Adrenal gland (tissue), 5 donors: ENCODE measurements around the gene RPTOR.

Experiments used
- POLR2A ChIP-seq, 2 donors: fragments of 450-650 bp; IDR thresholded peaks; one replicate each; pipeline ENCODE4 v1.6.1; 2017; ENCODE audit warnings: antibody characterized with exemption in 2 of 2, mild to moderate bottlenecking in 2 of 2, moderate library complexity in 1 of 2
- TF ChIP-seq, protein P1 (sequence below), 6 experiments: fragments of 450-650 bp in 4 of 6; fragments of 200-600 bp in 2 of 6; sonication (generic) in 1 of 6; IDR thresholded peaks; 1 replicate in 5 of 6; 2 replicates in 1 of 6; pipeline versions ENCODE4 v1.5.1 to v1.8.0; 2016 to 2021; ENCODE audit warnings: antibody characterized with exemption in 6 of 6, mild to moderate bottlenecking in 2 of 6, moderate library complexity in 1 of 6
- donor health status: DM: no; HTN: no; CAD: no.

DNA sequence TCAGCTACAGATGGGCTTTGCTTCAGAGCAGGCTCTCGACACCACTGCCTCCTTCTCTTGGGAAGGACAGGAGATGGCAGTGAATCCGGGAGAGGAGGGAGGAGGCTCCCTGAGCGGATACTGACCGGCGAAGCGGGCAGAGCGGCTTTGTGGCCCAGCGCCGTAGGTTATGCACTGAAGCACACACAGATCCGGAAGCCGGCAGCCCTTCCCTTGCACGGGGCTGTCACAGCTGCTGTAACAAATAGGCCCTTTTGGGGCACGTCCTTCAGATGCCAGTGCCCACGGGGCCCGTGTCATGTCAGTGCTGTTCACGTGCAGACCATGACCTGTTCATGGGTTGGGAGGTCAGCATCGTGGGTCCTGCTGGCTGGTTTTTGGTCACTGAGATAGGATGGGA lies 302.3 kb downstream of the RPTOR start:
- TF ChIP-seq, protein P1, sequence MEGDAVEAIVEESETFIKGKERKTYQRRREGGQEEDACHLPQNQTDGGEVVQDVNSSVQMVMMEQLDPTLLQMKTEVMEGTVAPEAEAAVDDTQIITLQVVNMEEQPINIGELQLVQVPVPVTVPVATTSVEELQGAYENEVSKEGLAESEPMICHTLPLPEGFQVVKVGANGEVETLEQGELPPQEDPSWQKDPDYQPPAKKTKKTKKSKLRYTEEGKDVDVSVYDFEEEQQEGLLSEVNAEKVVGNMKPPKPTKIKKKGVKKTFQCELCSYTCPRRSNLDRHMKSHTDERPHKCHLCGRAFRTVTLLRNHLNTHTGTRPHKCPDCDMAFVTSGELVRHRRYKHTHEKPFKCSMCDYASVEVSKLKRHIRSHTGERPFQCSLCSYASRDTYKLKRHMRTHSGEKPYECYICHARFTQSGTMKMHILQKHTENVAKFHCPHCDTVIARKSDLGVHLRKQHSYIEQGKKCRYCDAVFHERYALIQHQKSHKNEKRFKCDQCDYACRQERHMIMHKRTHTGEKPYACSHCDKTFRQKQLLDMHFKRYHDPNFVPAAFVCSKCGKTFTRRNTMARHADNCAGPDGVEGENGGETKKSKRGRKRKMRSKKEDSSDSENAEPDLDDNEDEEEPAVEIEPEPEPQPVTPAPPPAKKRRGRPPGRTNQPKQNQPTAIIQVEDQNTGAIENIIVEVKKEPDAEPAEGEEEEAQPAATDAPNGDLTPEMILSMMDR (IDR thresholded peaks at IDR 0.05), result no peak
- no peak for TF ChIP-seq POLR2A (IDR thresholded peaks at IDR 0.05)
